ENCODE data around the gene HIF3A.

HIF3A gene

DNA sequence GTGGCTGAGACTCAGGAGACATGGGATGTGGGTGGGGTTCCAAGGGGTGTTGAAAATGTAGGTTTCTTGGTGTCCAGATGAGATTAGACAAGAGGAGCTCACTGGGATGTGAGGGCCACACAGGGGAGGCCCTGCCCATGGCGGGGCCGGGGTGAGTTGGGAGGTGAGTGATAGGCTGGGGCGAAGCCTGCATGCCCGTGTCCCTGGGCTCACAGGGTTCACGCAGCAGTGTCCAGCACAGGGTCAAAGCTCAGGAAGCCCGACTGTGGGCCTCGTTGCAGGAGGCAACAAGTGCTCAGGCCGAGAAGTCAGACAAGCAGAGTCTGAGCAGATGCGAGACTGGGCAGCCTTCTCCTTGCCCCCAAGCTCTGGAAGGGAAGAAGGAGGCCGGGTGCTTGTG, 89.3 kb downstream of the HIF3A start:
- no peak for DNase-seq

DNA sequence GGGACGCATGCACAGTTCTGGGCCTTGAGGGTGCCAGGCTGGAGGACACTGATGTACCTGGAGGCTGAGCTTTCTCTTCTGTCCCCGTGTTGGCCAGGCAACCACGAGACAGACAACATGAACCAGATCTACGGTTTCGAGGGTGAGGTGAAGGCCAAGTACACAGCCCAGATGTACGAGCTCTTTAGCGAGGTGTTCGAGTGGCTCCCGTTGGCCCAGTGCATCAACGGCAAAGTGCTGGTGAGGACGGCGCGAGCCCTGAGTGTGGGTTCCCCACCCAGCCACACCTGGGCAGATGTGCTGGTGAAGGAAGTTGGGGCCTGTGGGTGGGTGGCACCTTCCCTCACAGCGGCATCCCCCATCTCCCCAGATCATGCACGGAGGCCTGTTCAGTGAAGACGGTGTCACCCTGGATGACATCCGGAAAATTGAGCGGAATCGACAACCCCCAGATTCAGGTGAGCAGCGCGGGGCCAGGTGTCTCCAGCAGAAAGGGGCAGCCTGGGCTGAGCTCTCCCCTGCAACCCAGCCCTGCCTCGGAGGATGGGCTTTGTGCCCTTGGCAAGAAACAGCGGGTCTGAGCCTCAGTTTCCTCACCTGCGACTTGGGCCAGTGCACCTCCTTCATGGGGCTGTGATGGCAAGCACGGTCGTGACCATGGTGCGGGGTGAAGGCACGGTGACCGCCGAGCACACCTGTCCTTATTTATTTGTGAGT, 90.3 kb downstream of the HIF3A start:
- no peak for DNase-seq

DNA sequence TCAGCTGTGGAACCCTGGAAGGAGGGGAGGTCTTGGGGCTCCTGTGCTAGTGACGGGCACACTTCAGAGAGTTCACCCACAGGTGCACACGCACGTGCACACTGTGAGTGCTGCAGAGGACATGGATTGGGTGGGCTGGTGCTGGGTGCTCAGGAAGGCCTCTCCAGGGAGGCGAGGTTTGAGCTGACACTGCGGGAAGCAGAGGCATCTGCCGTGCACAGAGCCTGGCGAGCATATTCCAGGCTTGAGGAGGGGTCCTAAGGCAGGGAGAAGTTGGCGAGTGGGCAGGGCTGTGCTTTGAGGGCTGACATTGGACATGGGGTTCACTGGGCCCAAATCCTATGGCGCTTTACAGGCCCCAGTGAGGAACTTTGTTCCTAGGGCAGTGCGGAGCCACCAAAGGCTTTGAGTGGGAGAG, 90.9 kb downstream of the HIF3A start:
- no peak for DNase-seq

DNA sequence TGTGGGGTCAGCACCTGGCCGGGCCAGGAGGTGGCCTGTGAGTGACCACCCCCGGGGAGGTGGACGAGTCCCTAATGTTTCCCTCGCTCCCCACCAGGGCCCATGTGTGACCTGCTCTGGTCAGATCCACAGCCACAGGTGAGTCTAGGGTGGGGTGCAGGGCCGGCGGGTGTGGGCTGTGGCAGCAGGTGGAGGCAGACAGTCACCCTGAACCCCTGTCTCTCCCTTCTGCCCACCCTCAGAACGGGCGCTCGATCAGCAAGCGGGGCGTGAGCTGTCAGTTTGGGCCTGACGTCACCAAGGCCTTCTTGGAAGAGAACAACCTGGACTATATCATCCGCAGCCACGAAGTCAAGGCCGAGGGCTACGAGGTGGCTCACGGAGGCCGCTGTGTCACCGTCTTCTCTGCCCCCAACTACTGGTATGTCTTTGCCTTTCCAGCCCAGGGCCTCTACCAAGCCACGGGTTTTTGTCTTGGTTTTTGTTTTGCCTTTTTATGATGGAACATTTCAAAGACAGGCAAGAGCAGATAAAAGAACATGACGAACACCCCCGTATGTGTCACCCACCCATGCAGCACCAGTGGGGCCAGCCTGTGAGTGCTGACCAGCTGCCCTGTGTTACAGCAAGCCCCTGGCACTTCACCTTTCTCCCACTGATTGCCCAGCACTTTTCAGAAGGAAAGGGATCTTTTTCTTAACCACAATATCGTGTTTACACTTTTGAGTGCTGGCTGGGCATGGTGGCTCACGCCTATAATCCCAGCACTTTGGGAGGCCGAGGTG, 91.7 kb downstream of the HIF3A start:
- no peak for DNase-seq

DNA sequence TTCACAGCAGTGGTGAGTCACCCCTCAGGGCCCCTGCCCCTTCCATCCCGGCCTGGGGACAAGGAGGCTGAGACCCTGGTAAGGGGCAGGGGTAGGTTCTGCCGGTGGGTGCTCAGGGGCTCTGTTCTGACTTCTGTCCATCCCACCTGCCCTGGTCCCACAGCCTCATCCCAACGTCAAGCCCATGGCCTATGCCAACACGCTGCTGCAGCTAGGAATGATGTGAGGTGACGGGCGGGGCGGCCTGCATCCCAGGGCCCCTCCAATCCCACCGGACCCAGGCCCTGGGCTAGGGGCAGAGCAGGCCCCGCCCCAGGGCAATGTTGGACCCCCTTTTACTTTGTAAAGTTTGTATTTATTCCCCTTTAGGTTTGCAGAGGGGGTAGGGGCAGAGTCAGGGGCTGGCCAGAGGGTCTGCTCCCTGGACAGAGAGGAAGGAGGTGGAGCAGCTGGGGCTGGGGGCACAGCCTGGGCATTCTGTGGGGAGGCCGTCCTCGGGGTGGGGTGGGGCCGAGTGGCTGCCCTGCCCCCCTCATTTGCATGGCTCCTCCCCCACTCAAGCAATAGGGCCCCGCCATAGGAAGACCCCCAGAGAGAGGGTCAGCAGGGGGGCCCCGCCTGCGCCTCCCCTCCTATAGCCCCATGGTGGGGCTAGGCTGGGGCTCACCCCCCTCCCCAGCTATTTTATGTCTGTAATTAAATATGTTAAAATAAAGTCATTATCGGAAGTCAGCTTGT, 93.4 kb downstream of the HIF3A start:
- DNase-seq = no peak

DNA sequence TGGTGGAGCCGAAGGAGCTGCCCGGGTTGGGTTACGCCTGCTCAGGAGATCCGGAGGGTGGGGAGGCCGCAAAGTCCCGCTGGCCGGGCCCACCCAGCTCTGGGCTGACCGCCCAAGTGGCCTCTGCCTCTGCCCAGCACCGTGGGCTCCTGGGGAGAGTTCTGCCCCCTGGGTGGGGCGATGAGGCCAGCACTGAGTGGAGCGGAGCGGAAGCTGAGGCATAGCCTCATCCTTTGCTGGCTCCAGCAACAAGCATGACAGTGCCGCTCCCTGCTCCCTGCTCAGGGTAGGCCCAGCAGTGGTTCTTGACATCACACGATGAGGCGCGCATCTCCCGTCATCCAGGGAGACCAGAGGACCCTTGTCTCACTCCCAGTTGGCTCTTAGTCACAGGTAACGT, 94.0 kb downstream of the HIF3A start:
- no peak for DNase-seq

DNA sequence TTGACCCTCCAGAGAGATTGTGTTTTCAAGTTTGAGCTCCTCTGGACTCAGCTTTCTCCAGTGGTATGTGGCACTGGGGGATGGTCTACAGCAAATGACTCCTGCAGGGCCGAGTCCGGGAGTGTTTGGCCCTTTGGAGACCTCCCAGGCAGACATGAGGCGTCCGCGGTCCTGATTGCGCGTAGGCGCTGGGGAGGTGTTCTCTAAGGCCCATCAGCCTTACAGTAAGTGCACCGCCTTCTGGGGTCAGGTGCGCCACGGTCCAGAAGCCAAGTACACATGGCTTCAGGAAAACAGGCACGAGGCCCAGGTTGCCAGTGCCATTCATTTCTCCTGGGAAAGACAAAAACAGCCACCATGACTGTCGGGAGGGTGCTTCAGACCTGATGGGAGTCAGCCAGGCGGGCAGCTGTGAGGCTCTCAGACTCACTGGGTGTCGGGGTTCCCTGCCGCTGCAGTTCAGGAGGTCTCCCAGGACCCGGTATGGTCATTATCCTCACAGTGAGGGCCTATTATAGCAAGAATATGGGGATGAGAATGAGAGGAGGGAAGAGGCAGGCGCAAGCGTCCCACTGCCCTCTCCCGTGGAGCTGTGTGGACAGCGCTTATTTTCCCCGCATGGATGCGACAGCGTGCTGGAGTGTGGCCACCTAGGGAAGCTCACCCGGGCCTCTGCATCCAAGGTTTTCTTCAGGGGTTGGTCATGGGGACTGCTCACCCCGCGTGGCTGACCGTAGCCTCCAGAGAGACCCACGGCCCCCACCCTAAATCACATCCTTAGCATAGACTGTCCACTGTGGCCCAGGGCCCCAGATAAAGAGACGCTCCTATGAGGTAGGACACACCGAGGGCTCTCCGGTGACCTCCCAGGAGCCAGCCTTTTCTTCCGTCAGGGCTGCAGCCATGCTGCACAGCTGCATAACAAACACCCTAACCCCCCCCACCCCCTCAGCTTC, 94.7 kb downstream of the HIF3A start:
- no peak for DNase-seq

DNA sequence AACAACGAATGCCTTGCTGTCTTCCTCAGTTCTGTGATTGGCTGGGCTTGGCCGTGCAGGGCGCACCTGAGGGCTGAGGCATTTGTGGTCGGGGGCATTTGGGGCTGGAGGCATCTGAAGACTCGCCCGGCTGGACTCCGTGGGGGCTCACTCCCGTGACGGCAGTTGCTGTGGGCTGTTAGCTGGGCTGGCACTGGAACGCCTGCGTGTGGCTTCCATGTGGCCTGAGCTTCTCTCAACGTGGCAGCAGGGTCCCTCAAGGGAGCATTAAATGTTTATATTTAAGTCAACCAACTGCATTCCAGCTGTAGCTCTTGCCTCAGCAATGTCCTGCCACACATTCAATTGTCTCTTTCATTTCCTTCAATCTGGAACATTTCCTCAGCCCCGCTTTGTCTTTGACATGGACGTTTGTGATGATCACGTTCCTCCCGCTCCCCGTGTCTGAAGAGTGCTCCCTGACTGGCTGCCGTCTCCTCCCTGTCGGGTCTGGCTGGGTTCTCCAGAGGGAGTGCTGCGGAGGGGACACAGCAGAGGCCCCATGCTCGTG, 95.5 kb downstream of the HIF3A start:
- DNase-seq = no peak

DNA sequence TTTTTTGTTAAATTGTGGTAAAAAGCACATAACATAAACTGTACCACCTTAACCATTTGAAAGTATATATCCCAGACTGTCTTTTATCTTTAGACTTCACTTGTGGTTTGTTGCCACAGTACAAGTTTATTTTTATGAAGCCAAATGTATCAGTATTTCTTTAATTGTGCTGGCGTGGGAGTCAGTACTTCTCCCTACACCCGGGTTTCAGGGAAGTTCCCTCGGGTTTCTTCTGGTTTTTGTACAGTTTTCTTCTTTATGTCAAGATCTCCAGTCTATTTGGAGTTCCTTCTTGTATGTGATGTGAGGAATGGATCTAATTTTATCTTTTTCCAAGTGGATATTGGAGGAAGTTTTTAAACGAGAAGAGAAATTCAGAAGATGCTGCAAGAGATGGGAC, 96.0 kb downstream of the HIF3A start:
- peak; percentile 27 for DNase-seq

Measured in suppressor macrophage treated with lipopolysaccharide for 4 hours (primary cell).